Caco-2 (cell line): ENCODE data around the gene ST3GAL5. TPM values are rescaled to one million over a fixed set of nuclear protein-coding genes. Genes with fewer than 3 reads are reported as not detected.

ENCODE experiments used
- BruUV-seq: library from RNA; stranded (reverse); fragments of 400-500 nt; replicated peaks from 2 replicates; lab custom pipeline; 2021; lab: Mats Ljungman, UMichigan
- CTCF ChIA-PET: fragments of 300-600 bp; sonication (Branson Sonifier 250); formaldehyde crosslinking; loops from one replicate; lab custom pipeline; 2022; ENCODE audit warnings: antibody characterized with exemption; lab: Charles Lee
- POLR2A ChIA-PET: fragments of 300-600 bp; sonication (Branson Sonifier 250); formaldehyde crosslinking; loops from one replicate; lab custom pipeline; 2022; ENCODE audit warnings: antibody characterized with exemption; lab: Charles Lee
- DNase-seq, 2 experiments: peaks; one replicate each; pipeline versions ENCODE4 v3.0.0 to v3.0.0-alpha.2; 2020 to 2022
- H3K27me3 ChIP-seq: replicated peaks from 2 replicates; pipeline ENCODE4 v1.6.0; 2011; ENCODE audit warnings: low read length; ENCODE audit not compliant: control insufficient read depth, insufficient read depth
- H3K36me3 ChIP-seq: 2 replicates; pipeline ENCODE4 v1.5.1; 2011; ENCODE audit warnings: low read length; ENCODE audit not compliant: control insufficient read depth, insufficient read depth
- H3K4me1 ChIP-seq: fragments of 250-450 bp; sonication (Bioruptor Pico); 2 replicates; pipeline ENCODE4 v1.5.1; 2020; ENCODE audit warnings: mild to moderate bottlenecking
- H3K4me3 ChIP-seq: 2 replicates; pipeline ENCODE4 v1.5.1; 2011; ENCODE audit warnings: low read depth, mild to moderate bottlenecking, control low read depth, low read length
- H3K9me3 ChIP-seq: fragments of 250-450 bp; sonication (Bioruptor Pico); 2 replicates; pipeline ENCODE4 v1.5.1; 2020; ENCODE audit warnings: mild to moderate bottlenecking, moderate library complexity
- H3K27ac Mint-ChIP-seq: one replicate; pipeline ENCODE4 v1.8.0; 2022; ENCODE audit warnings: mixed read lengths; ENCODE audit not compliant: unreplicated experiment
- H3K27me3 Mint-ChIP-seq: one replicate; pipeline ENCODE4 v1.8.0; 2022; ENCODE audit warnings: mixed read lengths; ENCODE audit not compliant: insufficient read depth, unreplicated experiment
- H3K36me3 Mint-ChIP-seq: one replicate; pipeline ENCODE4 v1.8.0; 2022; ENCODE audit warnings: mild to moderate bottlenecking, mixed read lengths; ENCODE audit not compliant: insufficient read depth, unreplicated experiment
- H3K4me1 Mint-ChIP-seq: one replicate; pipeline ENCODE4 v1.8.0; 2022; ENCODE audit warnings: low read depth, mixed read lengths; ENCODE audit not compliant: unreplicated experiment
- H3K4me3 Mint-ChIP-seq: one replicate; pipeline ENCODE4 v1.8.0; 2022; ENCODE audit warnings: mild to moderate bottlenecking, moderate library complexity, mixed read lengths; ENCODE audit not compliant: unreplicated experiment
- H3K9me3 Mint-ChIP-seq: one replicate; pipeline ENCODE4 v1.8.0; 2022; ENCODE audit warnings: mixed read lengths; ENCODE audit not compliant: unreplicated experiment
- CTCF ChIP-seq, 2 experiments: fragments of 200-600 bp in 1 of 2; IDR thresholded peaks; 1 replicate in 1 of 2; 2 replicates in 1 of 2; pipeline versions ENCODE4 v1.5.1 to v1.8.0; 2011 to 2022; ENCODE audit warnings: antibody characterized with exemption in 1 of 2, control low read depth in 1 of 2, inconsistent platforms in 1 of 2, low read depth in 1 of 2, low read length in 1 of 2, mild to moderate bottlenecking in 1 of 2, moderate library complexity in 1 of 2; ENCODE audit not compliant: insufficient read depth in 1 of 2, severe bottlenecking in 1 of 2, unreplicated experiment in 1 of 2
- intact Hi-C: fragments of 100-400 bp; cut with micrococcal nuclease; formaldehyde crosslinking; loops from one replicate; pipeline ENCODE4 v1.10.0; 2022; ENCODE audit not compliant: unreplicated experiment
- total RNA-seq: library from RNA; stranded (reverse); gene quantifications from 2 replicates; pipeline ENCODE4 v1.2.3, GENCODE V29; 2022

ST3GAL5 gene
- total RNA-seq, 1 experiment from 2014 or later: 3.4 TPM

GRCh38 chr2:85889627-85890281, 964 bp upstream of the ST3GAL5 start:
- H3K27me3 ChIP-seq: no peaks in the 10 kb centered on the region
- H3K9me3 ChIP-seq: no peaks in the 10 kb centered on the region

GRCh38 chr2:85888020-85888683, 638 bp downstream of the ST3GAL5 start:
- H3K4me3 Mint-ChIP-seq: peak overlapping the region; percentile 89
- peak overlapping the region; percentile 60 for H3K4me3 ChIP-seq
- POLR2A ChIA-PET: no interaction called here

More at GRCh38 chr2:85889627-85890281, 964 bp upstream of the ST3GAL5 start:
- H3K27me3 Mint-ChIP-seq: peaks cover 5% of the 10 kb centered on the region
- BruUV-seq: no TSS peak
- DNase-seq: no peak
- peaks cover 1% of the 10 kb centered on the region for H3K9me3 Mint-ChIP-seq
- Histone ChIP-seq H3K4me1 (no peaks in the 10 kb centered on the region), H3K36me3 (no peaks in the 10 kb centered on the region), H3K4me3 (peak overlapping the region; percentile 60)
- H3K4me3 Mint-ChIP-seq: peak overlapping the region; percentile 89
- CTCF ChIA-PET: interaction anchor here (0.6 to 4.2 kb wide), 8 partner anchors 21 to 133 kb away, joined by 3 to 31 read pairs (median 4); no protein-coding TSS in a partner anchor
- H3K4me1 Mint-ChIP-seq: peaks cover 21% of the 10 kb centered on the region
- no peaks in the 10 kb centered on the region for H3K36me3 Mint-ChIP-seq
- POLR2A ChIA-PET: no interaction called here
- intact Hi-C loops: loop anchor here (1.0 to 10.0 kb wide), 5 partner anchors 32 to 185 kb away; no protein-coding TSS in a partner anchor
- no peak for TF ChIP-seq CTCF (IDR thresholded peaks at IDR 0.05; ENCODE audit: insufficient read depth in 1 of 2, low read depth in 1 of 2, low read length in 1 of 2, severe bottlenecking in 1 of 2, unreplicated experiment in 1 of 2)
- peak overlapping the region; percentile 46 for H3K27ac Mint-ChIP-seq

More at GRCh38 chr2:85888020-85888683, 638 bp downstream of the ST3GAL5 start:
- no peak overlapping the region for H3K27ac Mint-ChIP-seq
- Histone ChIP-seq H3K4me1 (no peaks in the 10 kb centered on the region), H3K27me3 (no peaks in the 10 kb centered on the region), H3K9me3 (no peaks in the 10 kb centered on the region), H3K36me3 (no peaks in the 10 kb centered on the region)
- no peaks in the 10 kb centered on the region for H3K9me3 Mint-ChIP-seq
- TF ChIP-seq CTCF (IDR thresholded peaks at IDR 0.05; ENCODE audit: insufficient read depth in 1 of 2, low read depth in 1 of 2, low read length in 1 of 2, severe bottlenecking in 1 of 2, unreplicated experiment in 1 of 2): no peak
- CTCF ChIA-PET: interaction anchor here (0.5 to 4.2 kb wide), 5 partner anchors 14 to 192 kb away, joined by 3 to 31 read pairs (median 5); no protein-coding TSS in a partner anchor
- no TSS peak for BruUV-seq
- H3K36me3 Mint-ChIP-seq: no peaks in the 10 kb centered on the region
- H3K27me3 Mint-ChIP-seq: peaks cover 5% of the 10 kb centered on the region
- intact Hi-C loops: loop anchor here (2.0 to 10.0 kb wide), 3 partner anchors 109 to 187 kb away; no protein-coding TSS in a partner anchor
- peaks cover 21% of the 10 kb centered on the region for H3K4me1 Mint-ChIP-seq
- no peak for DNase-seq
